ENCODE measurements around the gene SLC66A1.

The SLC66A1 gene

GRCh38 chr1:19328486-19328885, 16.4 kb downstream of the SLC66A1 start:
- Histone ChIP-seq H3K27ac (ENCODE audit: low read length) (no peak overlapping the region), H2AFZ (ENCODE audit: low read depth, low read length) (no peak overlapping the region), H3K4me1 (ENCODE audit: low read length) (no peaks in the 10 kb centered on the region), H3K4me2 (ENCODE audit: low read length) (no peak overlapping the region), H3K9ac (ENCODE audit: low read length) (no peak overlapping the region), H3K4me3 (ENCODE audit: low read length) (no peak overlapping the region), H3K79me2 (ENCODE audit: low read length) (no peaks in the 10 kb centered on the region), H4K20me1 (ENCODE audit: insufficient read depth, low read length) (no peaks in the 10 kb centered on the region), H3K9me3 (ENCODE audit: insufficient read depth, low read length) (no peaks in the 10 kb centered on the region), H3K36me3 (replicated peaks; ENCODE audit: low read depth, low read length) (peaks cover 4% of the 10 kb centered on the region), H3K27me3 (ENCODE audit: low read depth, low read length) (no peaks in the 10 kb centered on the region)
- TF ChIP-seq EZH2phosphoT487 (IDR thresholded peaks at IDR 0.05; ENCODE audit: low read depth) = no peak
- no peak for TF ChIP-seq CTCF (IDR thresholded peaks at IDR 0.05; ENCODE audit: low read depth, low read length)

- H3K4me3 ChIP-seq (ENCODE audit: low read length) = no peak overlapping the region
- no peak overlapping the region for H3K4me2 ChIP-seq (ENCODE audit: low read length)
- H3K9ac ChIP-seq (ENCODE audit: low read length) = no peak overlapping the region
- H4K20me1 ChIP-seq (ENCODE audit: insufficient read depth, low read length) = no peaks in the 10 kb centered on the region
- H3K27ac ChIP-seq (ENCODE audit: low read length) = no peak overlapping the region
- TF ChIP-seq EZH2phosphoT487 (IDR thresholded peaks at IDR 0.05; ENCODE audit: low read depth) (no peak), CTCF (IDR thresholded peaks at IDR 0.05; ENCODE audit: low read depth, low read length) (no peak)
- H3K27me3 ChIP-seq (ENCODE audit: low read depth, low read length) = no peaks in the 10 kb centered on the region
- no peaks in the 10 kb centered on the region for H3K79me2 ChIP-seq (ENCODE audit: low read length)
- H3K9me3 ChIP-seq (ENCODE audit: insufficient read depth, low read length) = no peaks in the 10 kb centered on the region
- peaks cover 4% of the 10 kb centered on the region for H3K36me3 ChIP-seq (replicated peaks; ENCODE audit: low read depth, low read length)
- no peak overlapping the region for H2AFZ ChIP-seq (ENCODE audit: low read depth, low read length)
- no peaks in the 10 kb centered on the region for H3K4me1 ChIP-seq (ENCODE audit: low read length)
Measured at GRCh38 chr1:19329188-19329587, 17.1 kb downstream of the SLC66A1 start.

GRCh38 chr1:19329611-19330010, 17.5 kb downstream of the SLC66A1 start:
- Histone ChIP-seq H3K27me3 (ENCODE audit: low read depth, low read length) (no peaks in the 10 kb centered on the region), H3K4me2 (ENCODE audit: low read length) (no peak overlapping the region), H3K4me1 (ENCODE audit: low read length) (no peaks in the 10 kb centered on the region), H3K9me3 (ENCODE audit: insufficient read depth, low read length) (no peaks in the 10 kb centered on the region), H4K20me1 (ENCODE audit: insufficient read depth, low read length) (no peaks in the 10 kb centered on the region), H3K9ac (ENCODE audit: low read length) (no peak overlapping the region), H3K79me2 (ENCODE audit: low read length) (no peaks in the 10 kb centered on the region), H3K36me3 (replicated peaks; ENCODE audit: low read depth, low read length) (peaks cover 4% of the 10 kb centered on the region), H3K27ac (ENCODE audit: low read length) (no peak overlapping the region), H3K4me3 (ENCODE audit: low read length) (no peak overlapping the region), H2AFZ (ENCODE audit: low read depth, low read length) (no peak overlapping the region)
- TF ChIP-seq CTCF (IDR thresholded peaks at IDR 0.05; ENCODE audit: low read depth, low read length) = no peak
- TF ChIP-seq EZH2phosphoT487 (IDR thresholded peaks at IDR 0.05; ENCODE audit: low read depth) = no peak

GRCh38 chr1:19330449-19331135, 18.5 kb downstream of the SLC66A1 start:
- Histone ChIP-seq H3K4me3 (ENCODE audit: low read length) (no peak overlapping the region), H3K36me3 (replicated peaks; ENCODE audit: low read depth, low read length) (peaks cover 4% of the 10 kb centered on the region), H3K79me2 (ENCODE audit: low read length) (no peaks in the 10 kb centered on the region), H3K27ac (ENCODE audit: low read length) (no peak overlapping the region), H2AFZ (ENCODE audit: low read depth, low read length) (no peak overlapping the region), H3K4me1 (ENCODE audit: low read length) (no peaks in the 10 kb centered on the region), H3K9ac (ENCODE audit: low read length) (no peak overlapping the region), H3K9me3 (ENCODE audit: insufficient read depth, low read length) (no peaks in the 10 kb centered on the region), H4K20me1 (ENCODE audit: insufficient read depth, low read length) (no peaks in the 10 kb centered on the region), H3K4me2 (ENCODE audit: low read length) (no peak overlapping the region), H3K27me3 (ENCODE audit: low read depth, low read length) (no peaks in the 10 kb centered on the region)
- TF ChIP-seq EZH2phosphoT487 (IDR thresholded peaks at IDR 0.05; ENCODE audit: low read depth) (no peak), CTCF (IDR thresholded peaks at IDR 0.05; ENCODE audit: low read depth, low read length) (no peak)

Measured in OCI-LY3 (cell line).